Lower lobe of right lung (tissue), 2 donors: ENCODE data around the gene EXD2. TPM values are rescaled to one million over a fixed set of nuclear protein-coding genes. Genes with fewer than 3 reads are reported as not detected.
"Not testable (repeated sequence)": the region's sequence is repeated elsewhere in the genome, so short reads cannot be mapped to it uniquely, and the experiment has no call there.

ENCODE experiments used
- ATAC-seq, 2 donors: fragments of 200-7000 bp; cut with Tn5 transposase; one replicate each; pipeline ENCODE4 v1.9.1; 2020 to 2022; ENCODE audit warnings: mild to moderate bottlenecking in 2 of 2, moderate library complexity in 2 of 2
- DNase-seq: peaks from one replicate; pipeline ENCODE4 v3.0.0-alpha.2; 2020
- H3K27ac ChIP-seq: fragments of 200-600 bp; one replicate; pipeline ENCODE4 v1.8.0; 2022
- H3K27me3 ChIP-seq: fragments of 200-600 bp; one replicate; pipeline ENCODE4 v1.8.0; 2022; ENCODE audit warnings: low read depth
- H3K36me3 ChIP-seq: fragments of 200-600 bp; one replicate; pipeline ENCODE4 v1.8.0; 2022; ENCODE audit warnings: mild to moderate bottlenecking
- H3K4me1 ChIP-seq: fragments of 200-600 bp; one replicate; pipeline ENCODE4 v1.8.0; 2022
- H3K4me3 ChIP-seq: fragments of 200-600 bp; one replicate; pipeline ENCODE4 v1.8.0; 2022; ENCODE audit warnings: mild to moderate bottlenecking
- H3K9me3 ChIP-seq: fragments of 200-600 bp; one replicate; pipeline ENCODE4 v1.8.0; 2022
- intact Hi-C: fragments of 100-400 bp; cut with DNase I; formaldehyde crosslinking; loops from one replicate; pipeline ENCODE4 v1.11.0; 2022
- total RNA-seq: library from RNA; stranded (reverse); fragmentation: NEBNext Ultra II Directional; extraction: Animal tissue kit (Norgen Biotek cat#: 25700); gene quantifications from one replicate; pipeline ENCODE4 v1.2.1, GENCODE V29; 2021
- TF ChIP-seq, protein P1 (sequence below): fragments of 200-600 bp; IDR thresholded peaks from one replicate; pipeline ENCODE4 v1.8.0; 2022; ENCODE audit warnings: antibody characterized with exemption, mild to moderate bottlenecking
- donor health status: DM: no; HTN: yes; CAD: no; lungs with severe emphysema.

EXD2 gene
- total RNA-seq, 1 donor from 2014 or later, result 23.7 TPM

DNA sequence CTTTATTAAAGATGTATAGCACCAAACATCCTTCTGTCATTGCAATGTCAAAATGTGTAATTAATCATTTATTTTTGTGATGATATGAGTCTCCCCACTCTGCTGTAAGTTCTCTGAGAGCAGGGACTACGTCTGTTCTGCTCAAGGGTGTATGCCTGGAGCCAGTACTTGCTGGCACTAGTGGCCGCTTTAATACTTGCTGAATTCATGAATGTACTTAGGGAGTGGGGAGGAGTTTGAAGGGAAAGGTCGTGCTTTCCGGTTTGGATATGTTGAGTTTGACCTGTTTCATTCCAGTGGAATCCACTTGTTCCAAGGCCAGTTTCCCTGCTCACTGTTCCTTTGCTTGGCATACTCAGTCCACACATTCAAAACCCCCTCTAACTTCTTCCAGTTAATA, 36.5 kb upstream of the EXD2 start:
- Histone ChIP-seq H3K9me3 (no peaks in the 10 kb centered on the region), H3K27ac (no peak overlapping the region), H3K36me3 (no peaks in the 10 kb centered on the region), H3K4me1 (peaks cover 26% of the 10 kb centered on the region), H3K4me3 (no peak overlapping the region), H3K27me3 (no peaks in the 10 kb centered on the region)
- intact Hi-C loops, result no loop called here
- ATAC-seq, result peak; percentile 24 to 39
- TF ChIP-seq, protein P1, sequence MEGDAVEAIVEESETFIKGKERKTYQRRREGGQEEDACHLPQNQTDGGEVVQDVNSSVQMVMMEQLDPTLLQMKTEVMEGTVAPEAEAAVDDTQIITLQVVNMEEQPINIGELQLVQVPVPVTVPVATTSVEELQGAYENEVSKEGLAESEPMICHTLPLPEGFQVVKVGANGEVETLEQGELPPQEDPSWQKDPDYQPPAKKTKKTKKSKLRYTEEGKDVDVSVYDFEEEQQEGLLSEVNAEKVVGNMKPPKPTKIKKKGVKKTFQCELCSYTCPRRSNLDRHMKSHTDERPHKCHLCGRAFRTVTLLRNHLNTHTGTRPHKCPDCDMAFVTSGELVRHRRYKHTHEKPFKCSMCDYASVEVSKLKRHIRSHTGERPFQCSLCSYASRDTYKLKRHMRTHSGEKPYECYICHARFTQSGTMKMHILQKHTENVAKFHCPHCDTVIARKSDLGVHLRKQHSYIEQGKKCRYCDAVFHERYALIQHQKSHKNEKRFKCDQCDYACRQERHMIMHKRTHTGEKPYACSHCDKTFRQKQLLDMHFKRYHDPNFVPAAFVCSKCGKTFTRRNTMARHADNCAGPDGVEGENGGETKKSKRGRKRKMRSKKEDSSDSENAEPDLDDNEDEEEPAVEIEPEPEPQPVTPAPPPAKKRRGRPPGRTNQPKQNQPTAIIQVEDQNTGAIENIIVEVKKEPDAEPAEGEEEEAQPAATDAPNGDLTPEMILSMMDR, result no peak
- no peak for DNase-seq

DNA sequence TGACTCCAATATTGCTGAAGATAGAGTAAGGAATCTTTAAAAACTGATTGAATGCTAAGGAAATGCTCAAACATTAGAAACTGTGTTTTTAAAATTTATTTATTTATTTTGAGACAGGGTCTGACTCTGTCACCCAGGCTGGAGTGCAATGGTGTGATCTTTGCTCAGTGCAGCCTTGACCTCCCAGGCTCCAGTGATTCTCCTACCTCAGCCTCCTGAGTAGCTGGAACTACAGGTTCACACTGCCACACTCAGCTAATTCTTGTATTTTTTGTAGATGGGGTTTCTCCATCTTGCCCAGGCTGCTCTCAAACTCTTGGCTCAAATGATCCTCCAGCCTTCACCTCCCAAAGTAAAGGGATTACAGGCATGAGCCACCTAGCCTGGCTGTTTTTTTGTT, 35.1 kb upstream of the EXD2 start:
- Histone ChIP-seq H3K9me3 (no peaks in the 10 kb centered on the region), H3K36me3 (no peaks in the 10 kb centered on the region), H3K4me1 (peaks cover 12% of the 10 kb centered on the region), H3K27ac (no peak overlapping the region), H3K27me3 (no peaks in the 10 kb centered on the region), H3K4me3 (no peak overlapping the region)
- no peak for DNase-seq
- TF ChIP-seq, protein P1, result no peak
- intact Hi-C loops, result no loop called here
- no peak for ATAC-seq

DNA sequence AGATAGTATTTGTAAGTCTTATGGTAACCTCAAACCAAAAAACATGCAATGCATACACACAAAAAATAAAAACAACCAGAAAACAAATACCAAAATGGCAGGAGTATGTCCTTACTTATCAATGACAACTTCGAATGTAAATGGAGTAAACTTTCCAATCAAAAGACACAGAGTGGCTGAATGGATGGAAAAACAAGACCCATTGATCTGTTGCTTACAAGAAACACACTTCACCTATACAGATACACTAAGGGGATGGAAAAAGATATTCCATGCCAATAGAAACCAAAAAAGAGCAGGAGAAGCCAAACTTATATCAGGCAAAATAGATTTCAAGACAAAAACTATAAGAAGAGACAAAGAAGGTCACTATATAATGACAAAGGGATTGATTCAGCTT, 29.7 kb upstream of the EXD2 start:
- Histone ChIP-seq H3K4me3 (no peak overlapping the region), H3K9me3 (no peaks in the 10 kb centered on the region), H3K27me3 (no peaks in the 10 kb centered on the region), H3K4me1 (no peaks in the 10 kb centered on the region), H3K36me3 (no peaks in the 10 kb centered on the region), H3K27ac (no peak overlapping the region)
- DNase-seq (no peak), ATAC-seq (no peak)
- intact Hi-C loops, result no loop called here
- TF ChIP-seq, protein P1, result no peak

DNA sequence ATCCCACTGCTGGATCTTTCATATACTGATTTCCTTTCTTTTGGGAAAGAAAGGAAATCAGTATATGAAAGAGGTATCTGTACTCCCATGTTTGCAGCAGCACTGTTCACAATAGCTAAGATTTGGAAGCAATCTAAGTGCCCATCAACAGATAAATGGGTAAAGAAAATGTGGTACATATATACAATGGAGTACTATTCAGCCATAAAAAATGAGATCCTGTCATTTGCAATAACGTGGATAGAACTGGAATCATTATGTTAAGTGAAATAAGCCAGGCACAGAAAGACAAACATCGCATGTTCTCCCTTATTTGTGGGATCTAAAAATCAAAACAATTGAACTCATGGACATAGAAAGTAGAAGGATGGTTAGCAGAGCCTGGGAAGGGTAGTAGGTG, 25.5 kb upstream of the EXD2 start:
- H3K27ac ChIP-seq, H3K9me3 ChIP-seq, H3K27me3 ChIP-seq, ATAC-seq, DNase-seq, H3K36me3 ChIP-seq, H3K4me3 ChIP-seq, intact Hi-C loops, H3K4me1 ChIP-seq: not testable (repeated sequence)

DNA sequence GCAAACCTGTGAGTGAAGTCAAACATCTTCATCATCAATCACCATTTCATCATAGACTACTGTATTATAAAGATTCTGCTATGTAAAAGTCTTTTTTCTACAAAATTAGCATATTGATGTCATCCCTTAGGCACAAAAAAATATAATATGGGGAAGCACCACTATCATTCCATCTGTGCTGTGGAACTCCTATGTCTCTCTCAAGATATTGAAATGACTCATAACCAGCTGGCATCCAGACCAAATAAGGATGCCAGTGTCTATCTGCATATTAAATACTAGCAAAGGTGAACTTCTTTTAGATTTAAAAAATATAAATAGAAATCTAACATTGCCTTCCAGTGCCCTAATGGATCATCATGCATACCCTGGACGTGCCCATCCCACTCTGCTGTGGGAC, 20.5 kb upstream of the EXD2 start:
- no peak overlapping the region for H3K27ac ChIP-seq
- no peak for ATAC-seq
- TF ChIP-seq, protein P1, result no peak
- H3K4me1 ChIP-seq, result no peaks in the 10 kb centered on the region
- H3K36me3 ChIP-seq, result no peaks in the 10 kb centered on the region
- no peaks in the 10 kb centered on the region for H3K9me3 ChIP-seq
- intact Hi-C loops, result no loop called here
- no peaks in the 10 kb centered on the region for H3K27me3 ChIP-seq
- H3K4me3 ChIP-seq, result no peak overlapping the region
- no peak for DNase-seq

DNA sequence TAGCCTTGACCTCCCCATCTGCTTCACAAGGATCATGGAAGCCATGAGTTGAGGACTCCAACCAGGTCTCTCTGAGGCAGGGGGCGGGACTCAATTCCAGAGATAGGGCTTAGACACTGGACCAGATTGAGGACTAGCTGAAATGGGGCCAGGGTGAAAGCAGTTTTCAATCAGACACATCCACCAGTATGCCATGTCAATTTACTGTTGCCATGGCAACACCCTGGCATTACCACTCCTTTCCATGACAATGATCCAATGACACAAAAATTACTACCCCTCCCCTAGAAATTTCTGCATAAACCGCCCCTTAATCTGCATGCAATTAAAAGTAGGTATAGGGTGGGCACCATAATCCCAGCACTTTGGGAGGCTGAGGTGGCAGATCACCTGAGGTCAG, 19.7 kb upstream of the EXD2 start:
- Histone ChIP-seq H3K9me3 (no peaks in the 10 kb centered on the region), H3K4me1 (no peaks in the 10 kb centered on the region), H3K27ac (no peak overlapping the region), H3K27me3 (no peaks in the 10 kb centered on the region), H3K36me3 (no peaks in the 10 kb centered on the region), H3K4me3 (no peak overlapping the region)
- DNase-seq, result no peak
- no peak for ATAC-seq
- TF ChIP-seq, protein P1, result no peak
- intact Hi-C loops, result no loop called here
